Muscle layer of colon (tissue), 2 donors: ENCODE results near the gene DISC1.
"Not testable (repeated sequence)": the region's sequence is repeated elsewhere in the genome, so short reads cannot be mapped to it uniquely, and the experiment has no call there.

Source experiments
- H3K27ac ChIP-seq: one replicate; pipeline ENCODE4 v1.7.0; 2013; ENCODE audit warnings: low read depth, mild to moderate bottlenecking, low read length, moderate library complexity
- H3K27me3 ChIP-seq, 2 donors: one replicate each; pipeline ENCODE4 v1.7.0; 2013; ENCODE audit warnings: low read length in 2 of 2, mild to moderate bottlenecking in 2 of 2; ENCODE audit not compliant: insufficient read depth in 2 of 2, control insufficient read depth in 1 of 2
- H3K36me3 ChIP-seq: one replicate; pipeline ENCODE4 v1.7.0; 2013; ENCODE audit warnings: mild to moderate bottlenecking, low read length; ENCODE audit not compliant: insufficient read depth
- H3K4me1 ChIP-seq: one replicate; pipeline ENCODE4 v1.7.0; 2013; ENCODE audit warnings: mild to moderate bottlenecking, low read length; ENCODE audit not compliant: insufficient read depth
- H3K4me3 ChIP-seq, 2 donors: one replicate each; pipeline ENCODE4 v1.7.0; 2013; ENCODE audit warnings: low read length in 2 of 2, low read depth in 1 of 2, mild to moderate bottlenecking in 1 of 2, moderate library complexity in 1 of 2
- H3K9ac ChIP-seq: one replicate; pipeline ENCODE4 v1.7.0; 2013; ENCODE audit warnings: low read length
- H3K9me3 ChIP-seq: one replicate; pipeline ENCODE4 v1.7.0; 2013; ENCODE audit warnings: mild to moderate bottlenecking, low read length
- donor health status: abdominal sarcoma.
- donor health status: Adenocarcinoma of cecum.

DISC1 gene

DNA sequence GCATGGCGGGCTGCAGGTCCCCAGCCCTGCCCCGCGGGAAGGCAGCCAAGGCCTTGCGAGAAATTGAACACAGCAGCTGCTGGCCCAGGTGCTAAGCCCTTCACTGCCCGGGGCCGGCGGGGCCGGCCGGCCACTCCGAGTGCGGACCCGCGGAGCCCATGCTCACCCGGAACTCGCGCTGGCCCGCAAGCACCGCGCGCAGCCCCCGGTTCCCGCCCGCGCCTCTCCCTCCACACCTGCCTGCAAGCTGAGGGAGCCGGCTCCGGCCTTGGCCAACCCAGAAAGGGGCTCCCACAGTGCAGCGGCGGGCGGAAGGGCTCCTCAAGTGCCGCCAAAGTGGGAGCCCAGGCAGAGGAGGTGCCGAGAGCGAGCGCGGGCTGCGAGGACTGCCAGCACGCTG is 15.5 kb downstream of the DISC1 start:
- not testable (repeated sequence) for H3K27ac ChIP-seq, H3K9me3 ChIP-seq, H3K27me3 ChIP-seq, H3K9ac ChIP-seq, H3K36me3 ChIP-seq, H3K4me3 ChIP-seq, H3K4me1 ChIP-seq

DNA sequence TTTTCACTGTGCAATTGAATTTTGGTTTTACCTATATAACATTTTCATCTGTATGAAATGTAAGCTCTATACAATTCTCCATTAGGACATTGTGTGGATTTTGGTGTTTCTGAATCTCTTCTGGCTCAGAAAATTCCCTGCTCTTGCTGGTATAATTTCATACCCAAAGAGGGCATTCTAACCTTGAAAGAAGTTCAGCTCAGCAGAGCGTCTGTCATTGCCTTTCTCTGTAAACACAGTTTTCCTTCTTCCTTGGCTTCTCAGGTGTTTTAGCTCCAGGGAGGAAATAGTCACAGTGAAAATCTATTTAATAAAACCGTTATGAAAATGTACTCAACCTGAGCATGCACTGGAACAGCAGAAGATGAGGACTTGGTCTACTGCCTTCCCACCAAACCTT is 16.0 kb downstream of the DISC1 start:
- no peaks in the 10 kb centered on the region for H3K4me1 ChIP-seq
- H3K4me3 ChIP-seq, result no peak overlapping the region
- no peak overlapping the region for H3K9ac ChIP-seq
- H3K27ac ChIP-seq, result no peak overlapping the region
- H3K27me3 ChIP-seq, result no peaks in the 10 kb centered on the region
- no peaks in the 10 kb centered on the region for H3K9me3 ChIP-seq
- H3K36me3 ChIP-seq, result no peaks in the 10 kb centered on the region

DNA sequence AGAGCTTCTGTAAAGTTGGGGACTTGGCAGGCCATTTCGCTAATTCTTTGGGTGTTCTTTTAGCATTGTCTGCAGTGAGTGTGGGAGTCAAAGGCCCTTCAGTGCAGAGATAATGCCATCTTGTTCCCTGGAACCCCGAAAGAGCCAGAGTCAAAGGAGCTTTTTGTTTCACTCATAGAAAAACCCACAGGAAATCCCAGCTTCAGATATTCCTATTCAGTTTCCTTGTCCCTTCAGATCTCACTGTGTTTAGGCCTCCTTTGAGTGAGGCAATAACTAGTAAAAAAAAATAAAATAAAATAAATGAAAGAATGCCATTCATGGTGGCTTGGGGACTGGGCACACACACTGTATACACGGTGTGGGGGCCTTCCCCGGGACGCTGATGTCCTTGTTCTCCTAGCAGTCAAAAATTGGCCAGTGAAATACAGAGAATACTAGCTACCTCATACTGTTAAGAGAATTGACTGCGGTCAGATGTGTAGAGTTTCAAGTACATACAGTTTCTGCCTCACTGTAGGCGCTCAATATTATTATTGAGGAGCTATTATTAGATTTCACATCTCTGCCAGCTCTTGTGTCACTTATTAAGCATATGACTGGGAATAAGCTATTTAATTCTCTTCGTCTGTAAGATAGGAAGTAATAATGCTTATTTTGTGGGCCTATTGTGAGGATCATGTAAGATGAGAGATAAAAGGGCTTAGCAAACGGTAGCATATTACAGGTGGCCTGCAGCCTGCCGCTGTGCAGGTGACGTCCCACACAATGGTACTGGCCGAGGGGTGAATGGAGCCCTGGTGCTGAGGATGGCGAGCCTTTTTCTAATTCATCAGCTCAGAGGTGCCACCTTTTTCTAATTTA is 16.7 kb downstream of the DISC1 start:
- no peak overlapping the region for H3K27ac ChIP-seq
- no peak overlapping the region for H3K4me3 ChIP-seq
- no peaks in the 10 kb centered on the region for H3K4me1 ChIP-seq
- no peaks in the 10 kb centered on the region for H3K36me3 ChIP-seq
- H3K9ac ChIP-seq, result no peak overlapping the region
- H3K27me3 ChIP-seq, result no peaks in the 10 kb centered on the region
- no peaks in the 10 kb centered on the region for H3K9me3 ChIP-seq

DNA sequence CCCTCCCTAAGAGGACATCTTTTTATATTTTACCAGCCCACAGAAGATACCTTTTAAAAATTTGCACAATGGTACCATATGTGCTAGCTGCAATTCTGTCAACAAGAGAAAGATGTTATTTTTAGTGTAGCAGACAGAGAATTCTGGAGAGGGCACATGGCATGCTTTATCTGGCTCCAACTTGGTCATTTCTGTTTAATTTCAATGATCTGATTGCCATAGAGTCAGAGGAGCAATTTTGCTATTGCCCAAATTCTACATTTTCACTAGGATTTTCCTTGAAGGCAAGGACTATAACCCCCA is 17.3 kb downstream of the DISC1 start:
- Histone ChIP-seq H3K9me3 (no peaks in the 10 kb centered on the region), H3K36me3 (no peaks in the 10 kb centered on the region), H3K4me1 (no peaks in the 10 kb centered on the region), H3K27me3 (no peaks in the 10 kb centered on the region), H3K9ac (no peak overlapping the region), H3K27ac (no peak overlapping the region), H3K4me3 (no peak overlapping the region)

DNA sequence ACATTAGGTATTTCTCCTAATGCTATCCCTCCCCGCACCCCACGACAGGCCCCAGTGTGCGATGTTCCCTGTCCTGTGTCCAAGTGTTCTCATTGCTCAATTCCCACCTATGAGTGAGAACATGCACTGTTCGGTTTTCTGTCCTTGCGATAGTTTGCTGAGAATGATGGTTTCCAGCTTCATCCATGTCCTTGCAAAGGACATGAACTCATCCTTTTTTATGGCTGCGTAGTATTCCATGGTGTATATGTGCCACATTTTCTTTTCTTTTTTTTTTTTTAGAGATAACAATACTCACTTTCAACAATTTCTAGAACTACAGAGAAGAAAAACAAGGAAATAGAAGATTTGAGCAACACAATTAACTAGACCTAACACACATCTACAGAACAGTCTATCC is 19.0 kb downstream of the DISC1 start:
- H3K27ac ChIP-seq, H3K4me3 ChIP-seq, H3K4me1 ChIP-seq, H3K36me3 ChIP-seq, H3K9ac ChIP-seq, H3K27me3 ChIP-seq, H3K9me3 ChIP-seq: not testable (repeated sequence)

DNA sequence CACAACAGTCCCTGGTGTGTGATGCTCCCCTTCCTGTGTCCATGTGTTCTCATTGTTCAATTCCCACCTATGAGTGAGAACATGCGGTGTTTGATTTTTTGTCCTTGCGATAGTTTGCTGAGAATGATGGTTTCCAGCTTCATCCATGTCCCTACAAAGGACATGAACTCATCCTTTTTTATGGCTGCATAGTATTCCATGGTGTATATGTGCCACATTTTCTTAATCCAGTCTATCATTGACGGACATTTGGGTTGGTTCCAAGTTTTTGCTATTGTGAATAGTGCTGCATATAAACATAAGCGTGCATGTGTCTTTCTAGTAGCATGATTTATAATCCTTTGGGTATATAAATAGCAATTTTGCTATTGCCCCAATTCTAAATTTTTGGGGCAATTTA is 19.6 kb downstream of the DISC1 start:
- not testable (repeated sequence) for H3K27me3 ChIP-seq, H3K4me1 ChIP-seq, H3K4me3 ChIP-seq, H3K36me3 ChIP-seq, H3K9ac ChIP-seq, H3K9me3 ChIP-seq, H3K27ac ChIP-seq

DNA sequence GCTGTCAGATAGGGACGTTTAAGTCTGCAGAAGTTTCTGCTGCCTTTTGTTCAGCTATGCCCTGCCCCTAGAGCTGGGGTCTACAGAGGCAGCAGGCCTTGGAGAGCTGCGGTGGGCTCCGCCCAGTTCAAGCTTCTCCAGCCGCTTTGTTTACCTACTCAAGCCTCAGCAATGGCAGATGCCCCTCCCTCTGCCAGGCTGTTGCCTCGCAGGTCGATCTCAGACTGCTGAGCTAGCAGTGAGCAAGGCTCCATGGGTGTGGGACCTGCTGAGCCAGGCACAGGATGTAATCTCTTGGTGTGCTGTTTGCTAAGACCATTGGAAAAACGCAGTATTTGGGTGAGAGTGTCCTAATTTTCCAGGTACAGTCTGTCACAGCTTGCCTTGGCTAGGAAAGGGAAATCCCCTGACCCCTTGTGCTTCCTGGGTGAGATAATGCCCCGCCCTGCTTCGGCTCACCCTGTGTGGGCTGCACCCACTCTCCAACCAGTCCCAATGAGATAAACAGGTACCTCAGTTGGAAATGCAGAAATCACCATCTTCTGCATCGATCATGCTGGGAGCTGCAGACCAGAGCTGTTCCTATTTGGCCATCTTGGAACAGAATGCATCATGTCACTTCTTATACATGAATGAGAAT is 25.2 kb downstream of the DISC1 start:
- H3K27ac ChIP-seq, H3K9me3 ChIP-seq, H3K9ac ChIP-seq, H3K4me3 ChIP-seq, H3K27me3 ChIP-seq, H3K36me3 ChIP-seq, H3K4me1 ChIP-seq: not testable (repeated sequence)

DNA sequence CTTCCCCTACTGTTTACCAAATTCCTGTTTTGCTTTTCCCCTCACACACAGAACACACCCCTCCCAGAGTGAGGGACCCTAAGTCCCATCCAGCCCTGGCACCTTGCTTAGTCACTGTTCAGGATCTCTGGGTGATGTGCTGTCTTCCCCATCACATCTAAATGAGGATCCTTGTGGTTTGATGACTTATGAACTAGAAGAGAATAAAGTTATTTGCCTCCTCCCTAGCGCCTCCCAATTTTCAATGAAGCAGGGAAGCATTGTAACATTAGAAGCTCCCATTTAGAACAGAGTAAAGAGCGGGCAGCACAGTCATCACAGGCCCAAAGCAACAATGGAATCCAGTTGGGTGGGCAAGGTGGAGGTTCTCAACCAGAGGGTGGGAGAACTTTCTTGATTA is 27.0 kb downstream of the DISC1 start:
- Histone ChIP-seq H3K9ac (no peak overlapping the region), H3K27me3 (no peaks in the 10 kb centered on the region), H3K9me3 (no peaks in the 10 kb centered on the region), H3K36me3 (no peaks in the 10 kb centered on the region), H3K27ac (no peak overlapping the region), H3K4me1 (no peaks in the 10 kb centered on the region), H3K4me3 (no peak overlapping the region)

DNA sequence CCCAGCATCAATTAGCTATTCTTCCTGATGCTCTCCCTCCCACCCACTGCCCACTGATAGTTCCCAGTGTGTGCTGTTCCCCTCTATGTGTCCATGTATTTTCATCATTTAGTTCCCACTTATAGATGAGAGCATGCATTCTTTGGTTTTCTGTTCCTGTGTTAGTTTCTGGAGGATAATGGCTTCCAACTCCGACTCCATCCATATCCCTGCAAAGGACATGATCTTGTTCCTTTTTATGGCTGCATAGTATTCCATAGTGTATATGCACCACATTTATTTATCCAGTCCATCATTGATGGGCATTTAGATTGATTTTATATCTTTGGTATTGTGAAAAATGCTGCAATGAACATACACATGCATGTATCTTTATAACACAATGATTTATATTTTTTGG is 30.2 kb downstream of the DISC1 start:
- Histone ChIP-seq H3K4me3 (no peak overlapping the region), H3K36me3 (no peaks in the 10 kb centered on the region), H3K27ac (no peak overlapping the region), H3K9me3 (no peaks in the 10 kb centered on the region), H3K9ac (no peak overlapping the region), H3K27me3 (no peaks in the 10 kb centered on the region), H3K4me1 (no peaks in the 10 kb centered on the region)

DNA sequence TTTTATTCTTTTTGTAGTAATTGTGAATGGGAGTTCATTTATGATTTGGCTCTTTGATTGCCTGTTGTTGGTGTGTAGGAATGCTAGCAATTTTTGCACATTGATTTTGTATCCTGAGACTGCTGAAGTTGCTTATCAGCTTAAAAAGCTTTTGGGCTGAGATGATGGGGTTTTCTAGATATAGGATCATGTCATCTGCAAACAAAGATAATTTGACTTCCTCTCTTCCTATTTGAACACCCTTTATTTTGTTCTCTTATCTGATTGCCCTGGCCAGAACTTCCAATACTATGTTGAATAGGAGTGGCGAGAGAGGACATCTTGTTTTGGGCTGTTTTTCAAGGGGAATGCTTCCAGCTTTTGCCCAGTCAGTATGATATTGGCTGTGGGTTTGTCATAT is 31.6 kb downstream of the DISC1 start:
- H3K9ac ChIP-seq, H3K9me3 ChIP-seq, H3K4me3 ChIP-seq, H3K27me3 ChIP-seq, H3K4me1 ChIP-seq, H3K27ac ChIP-seq, H3K36me3 ChIP-seq: not testable (repeated sequence)

DNA sequence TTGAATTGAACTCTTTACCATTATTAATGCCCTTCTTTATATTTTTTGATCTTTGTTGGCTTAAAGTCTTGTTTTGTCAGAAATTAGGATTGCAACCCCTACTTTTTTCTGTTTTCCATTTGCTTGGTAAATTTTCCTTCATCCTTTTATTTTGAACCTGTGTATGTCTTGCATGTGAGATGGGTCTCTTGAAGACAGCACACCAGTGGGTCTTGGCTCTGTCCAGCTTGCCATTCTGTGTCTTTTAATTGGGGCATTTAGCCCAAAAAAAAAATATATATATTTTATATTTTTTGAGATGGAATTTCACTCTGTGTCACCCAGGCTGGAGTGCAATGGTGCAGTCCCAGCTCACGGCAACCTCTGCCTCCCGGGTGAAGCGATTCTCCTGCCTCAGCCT is 33.6 kb downstream of the DISC1 start:
- H3K4me3 ChIP-seq, result no peak overlapping the region
- H3K9ac ChIP-seq, result no peak overlapping the region
- H3K27ac ChIP-seq, result no peak overlapping the region
- no peaks in the 10 kb centered on the region for H3K9me3 ChIP-seq
- H3K4me1 ChIP-seq, result no peaks in the 10 kb centered on the region
- no peaks in the 10 kb centered on the region for H3K27me3 ChIP-seq
- H3K36me3 ChIP-seq, result no peaks in the 10 kb centered on the region

DNA sequence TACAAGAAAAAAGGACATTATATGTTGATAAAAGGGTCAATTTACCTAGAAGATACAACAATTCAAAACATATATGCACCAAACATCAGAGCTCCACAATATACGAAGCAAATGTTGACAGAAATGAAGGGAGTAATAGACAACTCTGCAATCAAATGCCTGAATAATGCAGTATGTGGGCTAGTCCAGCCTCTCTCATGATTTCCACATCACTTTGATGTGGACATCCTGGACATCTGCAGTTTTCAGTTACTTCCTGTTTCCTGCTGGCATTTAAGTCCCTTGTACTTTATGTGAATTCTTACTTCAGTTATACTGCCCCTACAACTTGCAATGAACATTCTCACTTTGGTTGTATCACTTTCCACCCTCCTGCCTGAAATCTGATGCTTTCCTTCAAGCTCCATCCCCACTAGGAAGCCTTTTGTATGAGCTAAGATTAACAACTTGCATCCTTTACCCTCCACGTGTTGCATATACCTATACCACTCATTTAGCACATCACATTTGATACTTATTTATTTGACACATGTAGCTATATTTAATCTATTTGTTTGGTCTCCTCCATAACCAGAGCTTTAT is 36.7 kb downstream of the DISC1 start:
- H3K9me3 ChIP-seq, result no peaks in the 10 kb centered on the region
- no peaks in the 10 kb centered on the region for H3K36me3 ChIP-seq
- no peak overlapping the region for H3K4me3 ChIP-seq

More for the DNA sequence above, 36.7 kb downstream of the DISC1 start:
- Histone ChIP-seq H3K4me1 (no peaks in the 10 kb centered on the region), H3K27ac (no peak overlapping the region), H3K27me3 (no peaks in the 10 kb centered on the region), H3K9ac (no peak overlapping the region)
